ENCODE data around the gene FOXL3. TPM values are rescaled to one million over a fixed set of nuclear protein-coding genes. Genes with fewer than 3 reads are reported as not detected.

Gene FOXL3
- polyA plus RNA-seq, 3 donors: not detected

DNA sequence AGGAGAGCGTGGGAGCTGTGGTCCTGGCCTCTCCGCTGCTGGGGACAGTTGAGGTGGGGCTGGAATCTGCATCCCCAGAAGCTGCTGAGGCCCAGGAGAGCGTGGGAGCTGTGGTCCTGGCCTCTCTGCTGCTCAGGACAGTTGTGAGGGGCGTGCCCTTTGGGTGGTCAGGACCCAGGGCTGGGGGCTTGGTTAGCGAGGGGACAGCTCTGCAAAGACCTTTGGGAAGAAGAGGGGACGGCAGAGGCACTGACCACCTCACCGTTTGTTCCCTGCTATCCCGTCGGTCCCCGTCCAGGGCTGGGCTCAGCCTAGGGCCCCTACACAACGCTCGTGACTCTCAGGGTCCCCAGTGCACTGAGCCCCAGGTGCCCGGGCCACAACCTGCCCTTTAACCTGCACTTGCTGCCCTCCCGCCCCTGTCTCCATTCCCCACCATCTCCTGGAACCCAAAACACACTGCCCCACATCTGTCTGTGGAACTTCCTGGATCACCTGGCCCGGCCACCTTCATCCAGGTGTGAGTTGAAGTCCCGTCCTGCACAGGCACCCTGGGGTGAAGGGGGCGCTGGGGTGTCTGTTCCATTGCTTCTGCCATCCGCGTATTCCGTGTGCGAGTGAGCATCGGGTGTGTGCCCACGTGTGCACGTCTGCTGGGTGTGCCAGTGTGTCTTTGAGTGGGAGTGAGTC is 14.1 kb downstream of the FOXL3 start:
- H3K27ac ChIP-seq (ENCODE audit: low read depth in 1 of 2, low read length in 2 of 2): no peak overlapping the region
- no peaks in the 10 kb centered on the region for H3K36me3 Mint-ChIP-seq
- H3K27me3 ChIP-seq (ENCODE audit: control insufficient read depth in 2 of 2, insufficient read depth in 2 of 2, low read length in 2 of 2): no peaks in the 10 kb centered on the region
- no peak overlapping the region for H3K4me3 Mint-ChIP-seq
- no peak overlapping the region for H3K4me2 ChIP-seq (replicated peaks; ENCODE audit: extremely low read depth, low read length, poor library complexity, severe bottlenecking)
- H3K9me3 Mint-ChIP-seq: peaks cover 5 to 18% (median 15%) of the 10 kb centered on the region in 7 donors
- H3K79me2 ChIP-seq (ENCODE audit: insufficient read depth, low read length): no peaks in the 10 kb centered on the region
- H3K4me3 ChIP-seq (replicated peaks in 1 of 3; ENCODE audit: low read depth in 2 of 3, low read length in 3 of 3): no peak overlapping the region
- TF ChIP-seq, protein P1, sequence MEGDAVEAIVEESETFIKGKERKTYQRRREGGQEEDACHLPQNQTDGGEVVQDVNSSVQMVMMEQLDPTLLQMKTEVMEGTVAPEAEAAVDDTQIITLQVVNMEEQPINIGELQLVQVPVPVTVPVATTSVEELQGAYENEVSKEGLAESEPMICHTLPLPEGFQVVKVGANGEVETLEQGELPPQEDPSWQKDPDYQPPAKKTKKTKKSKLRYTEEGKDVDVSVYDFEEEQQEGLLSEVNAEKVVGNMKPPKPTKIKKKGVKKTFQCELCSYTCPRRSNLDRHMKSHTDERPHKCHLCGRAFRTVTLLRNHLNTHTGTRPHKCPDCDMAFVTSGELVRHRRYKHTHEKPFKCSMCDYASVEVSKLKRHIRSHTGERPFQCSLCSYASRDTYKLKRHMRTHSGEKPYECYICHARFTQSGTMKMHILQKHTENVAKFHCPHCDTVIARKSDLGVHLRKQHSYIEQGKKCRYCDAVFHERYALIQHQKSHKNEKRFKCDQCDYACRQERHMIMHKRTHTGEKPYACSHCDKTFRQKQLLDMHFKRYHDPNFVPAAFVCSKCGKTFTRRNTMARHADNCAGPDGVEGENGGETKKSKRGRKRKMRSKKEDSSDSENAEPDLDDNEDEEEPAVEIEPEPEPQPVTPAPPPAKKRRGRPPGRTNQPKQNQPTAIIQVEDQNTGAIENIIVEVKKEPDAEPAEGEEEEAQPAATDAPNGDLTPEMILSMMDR (IDR thresholded peaks at IDR 0.05): no peak
- intact Hi-C loops (cut with micrococcal nuclease): no loop called here
- no peaks in the 10 kb centered on the region for H3K36me3 ChIP-seq (replicated peaks in 1 of 2; ENCODE audit: control insufficient read depth in 1 of 2, insufficient read depth in 2 of 2, low read length in 2 of 2)
- H3K4me1 ChIP-seq (ENCODE audit: control insufficient read depth in 1 of 2, insufficient read depth in 2 of 2, low read length in 2 of 2): no peaks in the 10 kb centered on the region
- peaks cover 0 to 14% of the 10 kb centered on the region in 2 donors for H3K9me3 ChIP-seq (replicated peaks in 1 of 2; ENCODE audit: control insufficient read depth in 1 of 2, insufficient read depth in 1 of 2, low read length in 2 of 2)
- no peak overlapping the region for H3K9ac ChIP-seq (ENCODE audit: insufficient read depth, low read length, poor library complexity, severe bottlenecking)
- no peaks in the 10 kb centered on the region for H3K4me1 Mint-ChIP-seq
- WGBS (ENCODE audit: insufficient coverage): 93% methylated on average over 24 of the region's 24 CpGs
- H4K20me1 ChIP-seq (ENCODE audit: insufficient read depth, low read length): no peaks in the 10 kb centered on the region
- peaks cover 2 to 5% (median 4%) of the 10 kb centered on the region in 3 donors for H3K27me3 Mint-ChIP-seq (ENCODE audit: low read depth in 3 of 3)
- H2AFZ ChIP-seq (ENCODE audit: insufficient read depth, low read depth, low read length, poor library complexity, severe bottlenecking): no peak overlapping the region
- DNase-seq: no peak
- no peak overlapping the region for H3K27ac Mint-ChIP-seq

DNA sequence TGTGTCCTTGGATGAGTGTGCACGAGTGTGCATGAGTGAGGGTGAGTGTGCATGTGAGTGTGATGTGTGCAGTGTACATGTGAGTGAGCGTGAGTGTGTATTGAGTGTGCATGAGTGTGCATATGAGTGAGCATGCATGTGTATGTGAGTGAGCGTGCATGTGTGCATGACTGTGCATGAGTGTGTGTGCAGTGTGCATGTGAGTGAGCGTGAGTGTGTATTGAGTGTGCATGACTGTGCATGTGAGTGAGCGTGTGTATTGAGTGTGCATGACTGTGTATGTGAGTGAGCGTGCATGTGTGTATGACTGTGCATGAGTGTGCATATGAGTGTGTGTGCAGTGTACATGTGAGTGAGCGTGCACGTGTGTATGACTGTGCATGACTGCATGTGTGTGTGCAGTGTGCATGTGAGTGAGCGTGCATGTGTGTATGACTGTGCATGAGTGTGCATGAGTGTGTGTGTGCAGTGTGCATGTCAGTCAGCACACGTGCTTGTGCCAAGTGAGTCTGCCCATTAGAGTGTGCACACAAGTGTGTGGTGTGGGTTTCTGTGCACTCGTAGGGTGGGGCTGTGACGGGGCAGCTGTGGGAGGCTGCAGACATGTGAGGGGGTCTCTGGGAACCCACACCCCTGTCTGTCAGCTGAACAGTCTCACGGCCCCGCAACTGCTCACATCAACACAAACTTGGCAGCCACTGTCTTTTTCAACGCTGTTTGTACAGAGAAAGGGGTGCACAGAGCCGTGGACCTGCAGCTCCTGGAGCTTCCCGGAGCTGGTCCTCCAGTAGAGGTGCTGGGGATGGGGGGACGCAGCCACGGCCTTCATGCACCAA is 14.8 kb downstream of the FOXL3 start:
- H3K4me1 Mint-ChIP-seq: no peaks in the 10 kb centered on the region
- Histone ChIP-seq H2AFZ (ENCODE audit: insufficient read depth, low read depth, low read length, poor library complexity, severe bottlenecking) (no peak overlapping the region), H3K9me3 (replicated peaks in 1 of 2; ENCODE audit: control insufficient read depth in 1 of 2, insufficient read depth in 1 of 2, low read length in 2 of 2) (peaks cover 0 to 17% of the 10 kb centered on the region in 2 donors), H3K27me3 (ENCODE audit: control insufficient read depth in 2 of 2, insufficient read depth in 2 of 2, low read length in 2 of 2) (no peaks in the 10 kb centered on the region), H3K27ac (ENCODE audit: low read depth in 1 of 2, low read length in 2 of 2) (no peak overlapping the region), H3K36me3 (replicated peaks in 1 of 2; ENCODE audit: control insufficient read depth in 1 of 2, insufficient read depth in 2 of 2, low read length in 2 of 2) (no peaks in the 10 kb centered on the region), H3K79me2 (ENCODE audit: insufficient read depth, low read length) (no peaks in the 10 kb centered on the region), H3K4me3 (replicated peaks in 1 of 3; ENCODE audit: low read depth in 2 of 3, low read length in 3 of 3) (no peak overlapping the region), H3K4me1 (ENCODE audit: control insufficient read depth in 1 of 2, insufficient read depth in 2 of 2, low read length in 2 of 2) (no peaks in the 10 kb centered on the region), H4K20me1 (ENCODE audit: insufficient read depth, low read length) (no peaks in the 10 kb centered on the region), H3K4me2 (replicated peaks; ENCODE audit: extremely low read depth, low read length, poor library complexity, severe bottlenecking) (no peak overlapping the region), H3K9ac (ENCODE audit: insufficient read depth, low read length, poor library complexity, severe bottlenecking) (no peak overlapping the region)
- peaks cover 8 to 18% (median 16%) of the 10 kb centered on the region in 7 donors for H3K9me3 Mint-ChIP-seq
- H3K36me3 Mint-ChIP-seq: no peaks in the 10 kb centered on the region
- H3K27me3 Mint-ChIP-seq (ENCODE audit: low read depth in 3 of 3): peaks cover 2 to 7% (median 3%) of the 10 kb centered on the region in 3 donors
- 92% methylated on average over 17 of the region's 19 CpGs for WGBS (ENCODE audit: insufficient coverage)
- H3K27ac Mint-ChIP-seq: no peak overlapping the region
- intact Hi-C loops (cut with micrococcal nuclease): no loop called here
- DNase-seq: no peak
- H3K4me3 Mint-ChIP-seq: no peak overlapping the region
- TF ChIP-seq, protein P1 (IDR thresholded peaks at IDR 0.05): no peak
